ENCODE measurements around the gene FCN2.

FCN2 gene

GRCh38 chr9:134912126-134912840 lies 31.7 kb downstream of the FCN2 start:
- no peak for DNase-seq (ENCODE audit: low spot score)

- no peak for DNase-seq (ENCODE audit: low spot score)
Measured at GRCh38 chr9:134913041-134913712, 32.6 kb downstream of the FCN2 start.

- DNase-seq (ENCODE audit: low spot score), result no peak
Measured at GRCh38 chr9:134913713-134914500, 33.3 kb downstream of the FCN2 start.

- DNase-seq (ENCODE audit: low spot score), result no peak
Measured at GRCh38 chr9:134914501-134914834, 33.9 kb downstream of the FCN2 start.

GRCh38 chr9:134915046-134915985 lies 34.7 kb downstream of the FCN2 start:
- DNase-seq (ENCODE audit: low spot score), result no peak

GRCh38 chr9:134916161-134916665 lies 35.6 kb downstream of the FCN2 start:
- DNase-seq (ENCODE audit: low spot score), result no peak

GRCh38 chr9:134917431-134918373 lies 37.1 kb downstream of the FCN2 start, which contains the start of gene FCN1:
TSS of gene FCN1 (minus strand) at chr9:134917912. CDS start at chr9:134917871, 41 bp downstream.
- DNase-seq (ENCODE audit: low spot score), result no peak

- no peak for DNase-seq (ENCODE audit: low spot score)
Measured at GRCh38 chr9:134918646-134919045, 38.0 kb downstream of the FCN2 start.

GRCh38 chr9:134919303-134919702 lies 38.7 kb downstream of the FCN2 start:
- DNase-seq (ENCODE audit: low spot score), result no peak

- DNase-seq (ENCODE audit: low spot score), result no peak
Measured at GRCh38 chr9:134922066-134922931, 41.7 kb downstream of the FCN2 start.

GRCh38 chr9:134922932-134923240 lies 42.3 kb downstream of the FCN2 start:
- DNase-seq (ENCODE audit: low spot score), result no peak

- no peak for DNase-seq (ENCODE audit: low spot score)
Measured at GRCh38 chr9:134923466-134923865, 42.9 kb downstream of the FCN2 start.

- DNase-seq (ENCODE audit: low spot score), result no peak
Measured at GRCh38 chr9:134925011-134925511, 44.5 kb downstream of the FCN2 start.

GRCh38 chr9:134928436-134929192 lies 48.0 kb downstream of the FCN2 start:
- no peak for DNase-seq (ENCODE audit: low spot score)

GRCh38 chr9:134929193-134930158 lies 48.9 kb downstream of the FCN2 start:
- DNase-seq (ENCODE audit: low spot score), result peak; percentile 74

GRCh38 chr9:134930398-134930797 lies 49.8 kb downstream of the FCN2 start:
- peak; percentile 93 for DNase-seq (ENCODE audit: low spot score)

- no peak for DNase-seq (ENCODE audit: low spot score)
Measured at GRCh38 chr9:134932171-134932570, 51.6 kb downstream of the FCN2 start.

Measured in germinal center (tissue), 1 donor.